ENCODE data around the gene NECTIN2.

DNA sequence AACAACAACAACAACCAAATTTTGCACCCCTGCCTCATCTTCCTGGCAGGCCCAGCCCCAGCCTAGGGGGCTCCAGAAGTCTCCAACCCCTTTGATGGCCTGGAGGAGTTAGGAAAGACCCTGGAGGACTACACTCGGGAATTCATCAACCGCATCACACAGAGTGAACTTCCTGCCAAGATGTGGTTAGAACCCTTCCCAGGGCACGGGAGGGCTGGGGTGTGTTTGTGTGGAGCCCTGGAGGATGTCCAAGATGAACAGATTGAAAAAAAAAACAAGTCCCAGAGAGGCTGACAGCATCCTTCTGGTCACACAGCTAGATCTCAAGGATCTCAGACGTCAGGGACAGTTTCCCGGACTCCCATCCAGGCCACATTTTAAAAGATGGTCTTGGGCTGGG is 81.6 kb downstream of the NECTIN2 start:
- TF ChIP-seq, protein P1, sequence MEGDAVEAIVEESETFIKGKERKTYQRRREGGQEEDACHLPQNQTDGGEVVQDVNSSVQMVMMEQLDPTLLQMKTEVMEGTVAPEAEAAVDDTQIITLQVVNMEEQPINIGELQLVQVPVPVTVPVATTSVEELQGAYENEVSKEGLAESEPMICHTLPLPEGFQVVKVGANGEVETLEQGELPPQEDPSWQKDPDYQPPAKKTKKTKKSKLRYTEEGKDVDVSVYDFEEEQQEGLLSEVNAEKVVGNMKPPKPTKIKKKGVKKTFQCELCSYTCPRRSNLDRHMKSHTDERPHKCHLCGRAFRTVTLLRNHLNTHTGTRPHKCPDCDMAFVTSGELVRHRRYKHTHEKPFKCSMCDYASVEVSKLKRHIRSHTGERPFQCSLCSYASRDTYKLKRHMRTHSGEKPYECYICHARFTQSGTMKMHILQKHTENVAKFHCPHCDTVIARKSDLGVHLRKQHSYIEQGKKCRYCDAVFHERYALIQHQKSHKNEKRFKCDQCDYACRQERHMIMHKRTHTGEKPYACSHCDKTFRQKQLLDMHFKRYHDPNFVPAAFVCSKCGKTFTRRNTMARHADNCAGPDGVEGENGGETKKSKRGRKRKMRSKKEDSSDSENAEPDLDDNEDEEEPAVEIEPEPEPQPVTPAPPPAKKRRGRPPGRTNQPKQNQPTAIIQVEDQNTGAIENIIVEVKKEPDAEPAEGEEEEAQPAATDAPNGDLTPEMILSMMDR (IDR thresholded peaks at IDR 0.05; ENCODE audit: poor library complexity) = no peak
- no peak for TF ChIP-seq EZH2phosphoT487 (IDR thresholded peaks at IDR 0.05; ENCODE audit: low read depth, severe bottlenecking, unreplicated experiment)
- no peak for TF ChIP-seq EZH2 (IDR thresholded peaks at IDR 0.05; ENCODE audit: borderline replicate concordance)

All from hepatocyte (in vitro differentiated cells).